GM21619 (cell line): Measurements from ENCODE around the gene TNRC18.
"Not testable (repeated sequence)": the region's sequence is repeated elsewhere in the genome, so short reads cannot be mapped to it uniquely, and the experiment has no call there.

Experiments used
- ATAC-seq: cut with Tn5 transposase; IDR thresholded peaks from one replicate; pipeline ENCODE4 v1.9.1; 2021; ENCODE audit not compliant: unreplicated experiment

The TNRC18 gene

DNA sequence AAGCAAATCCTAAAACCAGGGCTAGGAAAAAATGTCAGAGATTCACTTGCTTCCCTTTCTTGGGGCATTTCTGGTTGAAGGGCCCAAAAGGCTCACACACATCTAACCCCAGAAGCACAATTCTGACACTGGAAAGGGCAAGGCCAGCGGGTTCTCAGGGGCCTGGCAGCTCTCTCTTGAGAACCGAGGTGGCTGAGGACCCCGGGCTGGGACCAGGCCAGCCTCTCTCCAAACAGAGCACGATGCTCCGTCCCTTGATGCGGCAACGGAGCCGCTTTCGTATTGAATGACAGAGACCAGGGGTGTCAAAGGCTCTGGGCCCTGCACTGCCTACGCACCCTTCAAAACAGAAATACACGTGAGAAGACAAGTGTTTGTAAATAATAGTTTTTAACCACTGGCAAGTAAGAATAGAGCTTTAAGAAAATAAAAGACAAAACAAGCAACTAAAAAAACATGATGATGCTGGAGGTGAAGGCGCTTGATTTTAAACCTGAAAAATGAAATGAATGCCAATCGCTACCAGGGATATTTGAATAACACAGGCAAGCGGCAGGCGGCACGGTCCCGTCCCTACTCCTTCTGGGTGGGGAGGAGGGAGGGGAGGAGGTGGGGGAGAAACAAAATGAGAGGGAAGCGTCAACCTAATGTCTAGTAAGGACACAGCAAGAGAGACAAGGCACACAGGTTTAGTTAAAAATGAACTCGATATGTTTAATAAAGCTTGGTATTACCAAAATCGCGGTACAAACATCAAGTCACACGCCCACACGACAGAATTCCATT, 72.8 kb downstream of the TNRC18 start:
- ATAC-seq: no peak

- ATAC-seq: no peak
These were observed 73.5 kb downstream of the TNRC18 start for GRCh38 chr7:5350174-5350463.

DNA sequence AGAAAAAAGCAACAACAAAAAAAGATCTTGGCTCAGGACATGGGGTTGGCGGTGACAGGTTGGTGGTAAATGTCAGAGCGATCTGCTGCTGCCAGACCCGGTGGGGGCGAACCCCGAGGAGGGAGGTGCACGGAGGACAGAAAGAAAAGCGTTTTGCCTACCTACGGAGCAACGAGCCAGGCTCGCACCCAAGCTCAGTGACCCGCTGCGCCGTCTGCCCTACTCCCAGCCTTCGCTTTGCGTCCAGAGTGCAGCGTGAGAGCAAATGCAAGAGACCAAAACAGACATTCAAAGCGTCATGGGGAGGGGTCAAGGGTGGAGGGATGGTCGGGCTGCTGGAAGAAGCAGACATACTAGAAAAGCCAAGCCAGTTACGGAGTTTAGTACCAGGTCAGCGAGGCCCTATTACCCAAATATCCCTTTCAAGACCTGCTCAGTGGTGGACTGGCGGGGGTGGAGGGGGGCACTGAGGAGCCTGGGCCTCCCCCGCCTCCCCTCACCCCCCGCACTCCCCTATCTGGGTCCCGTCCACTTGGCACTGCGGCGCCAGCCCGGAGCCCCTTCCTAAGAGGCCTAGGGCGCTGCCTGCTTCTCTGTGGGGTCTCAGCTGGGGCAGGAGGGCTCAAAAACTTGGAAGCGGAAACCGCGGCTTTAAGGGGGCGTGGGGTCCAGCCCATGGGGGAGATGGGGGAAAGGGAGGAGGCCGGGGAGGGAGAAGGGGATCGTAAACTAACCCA, 74.0 kb downstream of the TNRC18 start:
- no peak for ATAC-seq

DNA sequence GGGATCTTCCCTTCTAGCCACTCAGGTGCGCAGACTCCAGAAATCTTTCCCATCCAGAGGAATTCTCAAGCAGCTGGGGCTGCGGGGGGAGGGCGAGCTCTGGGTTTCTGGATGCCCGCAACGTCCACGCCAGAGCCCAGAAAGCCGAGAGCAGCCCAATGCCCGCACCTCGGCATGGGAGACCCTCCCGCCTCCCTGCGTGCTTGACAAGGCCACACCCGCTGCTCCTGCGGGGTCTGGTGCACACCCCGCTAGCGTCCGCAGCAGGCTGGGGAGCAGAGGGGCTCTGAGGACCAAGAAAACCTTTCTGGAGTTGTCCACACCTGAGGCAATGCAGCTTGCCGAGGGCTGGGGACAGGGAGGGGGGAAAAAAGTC, 74.6 kb downstream of the TNRC18 start:
- no peak for ATAC-seq

- no peak for ATAC-seq
These were observed 75.3 kb downstream of the TNRC18 start for GRCh38 chr7:5348134-5349004.

DNA sequence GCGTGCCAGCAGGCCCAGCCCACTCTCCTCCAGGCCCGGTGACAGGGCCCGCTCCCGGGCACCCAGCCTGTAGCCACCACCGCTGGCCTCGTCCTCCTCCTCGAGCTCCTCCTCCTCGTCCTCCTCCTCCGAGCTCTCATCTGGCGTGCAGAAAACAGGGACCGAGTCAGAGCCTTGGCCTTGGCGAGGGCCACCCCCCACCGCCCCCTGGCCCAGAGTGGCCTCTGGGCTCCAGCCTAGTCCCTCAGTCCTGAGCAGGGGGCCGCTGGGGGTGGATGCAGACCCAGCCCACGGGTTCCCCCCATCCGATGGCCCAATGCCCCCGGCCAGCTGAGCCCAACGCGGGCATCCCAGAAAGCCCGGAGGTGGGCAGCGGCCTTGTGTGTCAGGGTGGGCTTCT, 78.0 kb downstream of the TNRC18 start:
- no peak for ATAC-seq

DNA sequence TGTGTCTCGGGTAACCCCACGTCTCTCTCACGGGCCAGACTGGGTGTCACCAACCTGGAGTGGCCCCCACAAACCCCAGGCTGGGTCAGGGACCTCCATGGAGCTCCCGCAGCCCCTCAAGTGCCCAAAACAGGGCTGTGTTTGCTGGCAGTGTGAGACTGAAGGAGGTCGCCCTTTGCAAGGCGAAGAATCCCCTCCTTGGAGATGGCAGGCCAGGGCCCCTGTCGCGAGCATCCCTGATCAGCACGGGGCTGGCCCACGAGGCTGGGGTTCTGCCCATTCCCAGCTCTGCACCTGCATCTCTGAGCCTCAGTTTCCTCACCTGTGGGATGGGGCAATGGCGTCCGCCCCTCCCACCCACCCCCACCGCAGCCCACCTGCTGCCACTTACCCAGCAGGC, 78.5 kb downstream of the TNRC18 start:
- ATAC-seq: no peak

GRCh38 chr7:5344342-5344741, 79.3 kb downstream of the TNRC18 start:
- no peak for ATAC-seq

DNA sequence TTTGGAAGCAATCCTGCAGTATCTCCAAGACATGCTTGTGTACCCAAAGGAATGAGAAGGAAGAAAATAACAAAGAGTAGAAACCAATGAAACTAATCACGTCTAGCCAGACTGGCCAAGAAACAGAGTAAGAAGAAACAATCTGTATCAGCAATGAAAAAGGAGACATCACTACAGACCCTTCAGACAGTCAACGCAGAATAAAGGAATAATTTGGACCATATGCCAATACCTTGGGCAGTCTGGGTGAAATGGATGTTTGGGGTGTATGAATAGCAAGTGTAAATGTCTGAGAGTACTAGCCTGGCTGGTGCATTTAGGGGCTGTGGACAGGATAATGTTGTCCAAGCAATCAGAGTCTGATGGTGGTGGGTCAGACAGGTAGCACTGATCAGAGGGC, 79.8 kb downstream of the TNRC18 start:
- no peak for ATAC-seq

GRCh38 chr7:5342631-5343030, 81.0 kb downstream of the TNRC18 start:
- ATAC-seq: no peak

DNA sequence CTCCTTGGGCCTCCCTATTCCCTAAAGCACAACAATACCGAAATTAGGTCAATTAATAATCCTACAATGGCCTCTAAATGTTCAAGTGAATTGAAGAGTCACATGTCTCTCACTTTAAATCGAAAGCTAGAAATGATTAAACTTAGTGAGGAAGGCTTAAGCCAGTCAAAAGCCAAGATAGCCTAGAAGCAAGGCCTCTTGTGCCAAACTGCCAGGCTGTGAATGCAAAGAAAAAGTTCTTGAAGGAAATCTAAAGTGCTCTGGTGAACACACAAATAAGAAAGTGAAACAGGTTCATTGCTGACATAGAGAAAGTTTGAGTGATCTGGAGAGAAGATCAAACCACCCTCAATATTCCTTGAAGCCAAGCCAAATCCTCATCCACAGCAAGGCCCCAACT, 83.7 kb downstream of the TNRC18 start:
- no peak for ATAC-seq

GRCh38 chr7:5337047-5337446, 86.6 kb downstream of the TNRC18 start:
- ATAC-seq: no peak

DNA sequence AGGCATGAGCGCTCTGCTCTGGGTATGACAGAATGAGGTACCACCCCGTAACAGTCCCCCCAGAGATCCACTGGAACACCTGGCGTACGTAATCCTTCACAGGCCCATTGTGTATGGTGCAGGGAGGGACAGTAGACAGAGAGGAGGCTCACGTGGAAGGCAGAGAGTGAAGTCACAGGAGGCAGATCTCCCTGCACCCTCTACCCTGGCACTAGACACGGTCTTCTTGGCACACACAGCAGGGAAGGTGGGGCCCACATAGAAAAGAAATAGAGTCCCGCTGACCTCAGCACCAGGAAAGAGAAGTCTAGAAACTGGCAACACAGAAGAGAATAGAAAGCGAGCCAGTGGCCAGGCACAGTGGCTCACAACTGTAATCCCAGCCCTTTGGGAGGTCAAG, 89.0 kb downstream of the TNRC18 start:
- ATAC-seq: no peak

DNA sequence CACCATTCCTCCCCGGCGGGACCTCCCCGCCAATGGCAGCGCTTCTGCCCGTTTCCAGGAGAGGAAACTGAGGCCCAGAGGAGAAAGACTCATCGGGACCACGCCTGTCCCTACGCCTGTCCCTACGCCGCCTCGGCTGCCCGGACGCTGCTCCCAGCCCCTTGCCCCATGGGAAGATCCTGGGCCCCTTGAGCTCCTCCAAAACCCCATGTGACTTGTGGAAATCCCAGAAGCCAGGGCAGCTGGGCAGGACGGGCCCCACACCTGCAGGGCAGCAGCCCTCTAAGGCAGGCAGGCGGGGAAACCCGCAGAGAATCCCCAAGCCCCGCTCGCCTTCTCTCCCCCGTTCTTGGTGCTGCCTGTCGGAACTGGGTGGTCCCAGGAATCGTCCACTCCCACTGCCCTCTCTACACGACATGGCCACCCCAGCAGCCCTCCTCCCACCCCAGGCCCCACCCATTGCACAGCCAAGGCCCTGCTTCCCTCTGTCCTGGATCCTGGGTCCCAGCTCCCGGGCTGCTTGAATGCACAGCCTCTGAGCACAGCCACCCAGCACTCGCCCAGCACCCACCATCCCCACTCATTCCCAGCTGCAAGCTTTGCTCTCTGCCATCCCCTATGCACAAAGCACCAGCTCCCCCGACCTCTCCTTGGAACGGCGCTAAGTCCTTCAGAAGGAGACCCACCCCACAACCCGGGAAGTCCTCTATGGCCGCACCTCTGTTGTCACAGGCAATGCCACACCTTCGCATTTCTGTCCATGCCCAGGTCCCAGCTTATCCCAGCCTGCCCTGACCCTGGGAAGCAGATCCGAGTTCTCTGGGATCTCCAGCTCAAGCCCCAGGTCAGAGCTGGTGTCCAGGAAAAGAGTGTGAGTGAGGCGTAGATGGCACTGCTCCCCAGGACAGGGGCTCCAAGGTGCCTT, 90.3 kb downstream of the TNRC18 start:
- no peak for ATAC-seq

DNA sequence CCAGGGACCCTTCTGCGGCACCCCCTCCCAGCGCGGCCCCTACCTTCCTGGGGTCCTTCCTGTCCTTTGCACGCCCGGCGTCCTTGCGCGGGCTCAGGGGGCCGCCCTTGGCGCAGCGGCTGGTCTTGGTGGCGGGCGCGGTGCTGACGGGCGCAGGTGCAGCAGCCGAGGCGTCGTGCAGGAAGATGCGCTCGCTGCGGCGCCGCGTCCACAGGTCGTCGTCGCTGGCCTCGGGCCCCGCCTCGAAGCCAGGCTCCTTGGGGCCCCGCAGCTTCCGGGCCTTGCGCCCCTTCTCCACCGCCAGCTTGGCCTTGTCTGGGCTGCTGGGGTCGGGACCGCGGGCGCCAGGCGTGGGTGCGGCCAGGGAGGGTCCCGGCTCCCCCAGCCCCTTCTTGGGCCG, 91.1 kb downstream of the TNRC18 start:
- ATAC-seq: no peak

DNA sequence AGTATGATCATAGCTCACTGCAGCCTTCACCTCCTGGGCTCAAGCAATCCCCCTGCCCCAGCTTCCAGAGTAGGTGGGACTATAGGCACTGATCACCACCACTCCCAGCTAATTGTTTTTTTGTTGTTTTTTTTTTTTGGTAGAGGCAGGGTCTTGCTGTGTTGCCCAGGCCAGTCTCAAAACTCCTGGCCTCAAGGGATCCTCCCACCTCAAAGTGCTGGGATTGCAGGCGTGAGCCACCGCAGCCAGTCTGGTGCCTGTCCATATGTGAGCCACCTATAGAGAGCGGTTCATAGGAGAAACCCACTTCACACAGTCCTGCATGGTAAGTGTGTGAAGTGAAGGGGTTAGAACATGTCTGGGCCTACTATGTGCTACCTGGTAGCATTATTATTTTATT, 93.3 kb downstream of the TNRC18 start:
- no peak for ATAC-seq

- ATAC-seq: no peak
These were observed 98.7 kb downstream of the TNRC18 start for GRCh38 chr7:5324961-5325360.

DNA sequence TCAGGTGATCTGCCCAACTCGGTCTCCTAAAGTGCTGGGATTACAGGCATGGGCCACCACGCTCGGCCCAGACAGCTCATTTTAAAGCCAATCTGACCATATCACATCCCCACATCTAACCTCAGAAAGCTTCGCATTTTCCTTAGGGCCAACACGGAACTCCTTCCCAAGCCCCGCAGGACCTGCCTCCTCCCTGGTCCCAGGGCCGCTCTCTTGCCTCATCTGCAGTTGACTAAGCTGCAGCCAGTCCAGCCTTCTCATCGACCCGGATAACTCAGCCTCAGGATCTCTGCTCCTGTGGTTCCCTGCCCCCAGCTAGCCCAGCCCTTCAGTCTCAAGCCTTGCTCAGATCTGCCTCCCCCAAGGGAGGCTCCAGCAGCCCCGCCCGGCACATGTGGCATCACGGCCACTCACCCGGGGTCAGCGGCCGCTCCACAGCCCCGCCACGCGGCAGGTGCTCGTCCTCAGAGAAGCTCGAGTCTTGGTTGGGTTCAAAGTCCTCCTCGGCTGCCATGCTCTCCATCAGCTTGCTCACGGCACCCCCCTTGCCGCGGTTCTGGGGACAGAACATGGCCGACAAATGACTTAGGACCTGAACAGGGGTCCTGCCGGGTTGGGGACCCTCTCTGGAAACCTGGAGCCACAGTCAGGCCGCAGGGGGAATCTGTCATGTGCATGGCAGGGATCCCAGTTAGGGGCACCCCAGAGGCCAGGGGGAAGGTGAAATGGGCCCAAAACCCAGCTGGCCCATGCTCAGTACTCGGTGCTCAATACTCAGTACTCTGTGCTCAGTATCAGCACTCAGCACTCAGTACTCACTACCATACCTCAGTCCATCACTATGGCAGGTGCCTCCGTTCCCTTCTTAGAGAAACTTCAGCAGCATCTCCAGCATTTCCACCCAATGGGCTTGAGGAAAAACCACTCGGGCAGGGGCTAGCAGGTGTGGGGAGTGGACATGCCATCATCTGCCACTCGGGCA, 99.5 kb downstream of the TNRC18 start:
- not testable (repeated sequence) for ATAC-seq

DNA sequence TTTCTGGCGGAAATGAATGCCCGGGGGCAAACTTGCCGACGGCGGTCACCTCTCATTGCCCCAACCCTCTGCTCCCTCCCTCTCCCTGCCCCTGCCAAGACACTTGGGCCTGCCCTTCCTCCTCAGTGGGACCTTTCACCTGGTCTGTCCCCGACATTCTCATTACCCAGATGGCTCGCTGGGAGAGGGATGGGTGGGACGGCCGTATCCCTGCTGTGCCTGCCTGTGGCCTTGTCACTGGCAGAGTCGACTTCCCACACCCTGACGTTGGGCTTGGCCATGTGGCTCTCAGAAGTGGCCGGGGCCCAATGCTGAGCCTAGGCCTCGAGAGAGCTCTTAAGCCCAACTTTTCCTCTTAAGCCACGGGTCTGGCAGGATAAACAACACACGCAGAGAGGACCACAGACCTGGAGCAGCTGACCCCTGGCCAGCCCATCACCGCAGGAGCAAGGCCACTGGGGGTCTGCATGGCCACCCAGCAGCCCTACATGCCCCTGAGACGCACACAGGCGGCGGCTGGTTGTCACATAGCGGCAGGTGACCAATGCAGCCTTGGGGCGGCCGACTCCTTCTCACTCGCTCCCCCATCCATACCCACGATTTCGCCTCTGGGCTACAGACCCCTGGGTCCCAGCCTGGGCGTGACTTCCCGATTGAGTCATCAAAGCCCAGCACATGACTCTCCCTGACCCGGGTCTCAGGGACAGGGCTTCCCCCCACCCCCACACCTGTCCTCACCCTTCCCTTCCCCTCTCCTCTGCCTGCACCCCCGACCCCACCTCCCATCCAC, 100.8 kb downstream of the TNRC18 start:
- no peak for ATAC-seq
